SK-N-SH (cell line): Measurements from ENCODE around the gene SMYD2.

Experiments
- CHD2 ChIP-seq: fragments of 150-350 bp; IDR thresholded peaks from 2 replicates; pipeline ENCODE4 v1.6.1; 2018; ENCODE audit warnings: low read length; ENCODE audit not compliant: partially characterized antibody
- CTCF ChIP-seq: fragments of 200-600 bp; sonication (generic); IDR thresholded peaks from 2 replicates; pipeline ENCODE4 v1.6.1; 2017; ENCODE audit warnings: antibody characterized with exemption, mild to moderate bottlenecking, moderate library complexity
- EP300 ChIP-seq, 2 experiments: IDR thresholded peaks; 2 replicates each; pipeline versions ENCODE4 v1.4.0 to v1.6.1; 2012; ENCODE audit warnings: borderline replicate concordance in 1 of 2, low read depth in 1 of 2, low read length in 1 of 2
- EZH2phosphoT487 ChIP-seq: fragments of 200-600 bp; sonication (generic); IDR thresholded peaks from 2 replicates; pipeline ENCODE4 v1.6.1; 2017; ENCODE audit warnings: low read depth, mixed run types, mild to moderate bottlenecking, antibody characterized with exemption, moderate library complexity, borderline replicate concordance
- GABPA ChIP-seq: IDR thresholded peaks from 2 replicates; pipeline ENCODE4 v1.4.0; 2012; ENCODE audit warnings: low read depth, mild to moderate bottlenecking
- POLR2AphosphoS5 ChIP-seq: IDR thresholded peaks from 2 replicates; pipeline ENCODE4 v1.6.1; 2012; ENCODE audit warnings: low read depth, low read length
- RCOR1 ChIP-seq: fragments of 150-350 bp; IDR thresholded peaks from 2 replicates; pipeline ENCODE4 v1.6.1; 2017; ENCODE audit warnings: antibody characterized with exemption, low read length
- TCF12 ChIP-seq: IDR thresholded peaks from 2 replicates; pipeline ENCODE4 v1.4.0; 2012
- TEAD4 ChIP-seq: IDR thresholded peaks from 2 replicates; pipeline ENCODE4 v1.4.0; 2012; ENCODE audit warnings: mild to moderate bottlenecking, borderline replicate concordance; ENCODE audit not compliant: insufficient read depth
- USF2 ChIP-seq: fragments of 150-350 bp; IDR thresholded peaks from 2 replicates; pipeline ENCODE4 v1.6.1; 2017; ENCODE audit warnings: antibody characterized with exemption, low read length, low read depth, borderline replicate concordance
- YY1 ChIP-seq: IDR thresholded peaks from 2 replicates; pipeline ENCODE4 v1.4.0; 2012; ENCODE audit warnings: low read depth, mild to moderate bottlenecking
- TF ChIP-seq, protein P1 (sequence below): IDR thresholded peaks from 2 replicates; pipeline ENCODE4 v1.6.1; 2012; ENCODE audit warnings: mild to moderate bottlenecking, low read depth, low read length, moderate library complexity

- no peak for TF ChIP-seq RCOR1
- no peak for TF ChIP-seq CTCF
- no peak for TF ChIP-seq POLR2AphosphoS5
- TF ChIP-seq TCF12: no peak
- TF ChIP-seq CHD2: no peak
- no peak for TF ChIP-seq EZH2phosphoT487
- TF ChIP-seq EP300 (IDR thresholded peaks at IDR 0.05; ENCODE audit: borderline replicate concordance in 1 of 2, low read depth in 1 of 2, low read length in 1 of 2): no peak
- TF ChIP-seq YY1: no peak
- no peak for TF ChIP-seq GABPA
- TF ChIP-seq TEAD4: no peak
- TF ChIP-seq, protein P1, sequence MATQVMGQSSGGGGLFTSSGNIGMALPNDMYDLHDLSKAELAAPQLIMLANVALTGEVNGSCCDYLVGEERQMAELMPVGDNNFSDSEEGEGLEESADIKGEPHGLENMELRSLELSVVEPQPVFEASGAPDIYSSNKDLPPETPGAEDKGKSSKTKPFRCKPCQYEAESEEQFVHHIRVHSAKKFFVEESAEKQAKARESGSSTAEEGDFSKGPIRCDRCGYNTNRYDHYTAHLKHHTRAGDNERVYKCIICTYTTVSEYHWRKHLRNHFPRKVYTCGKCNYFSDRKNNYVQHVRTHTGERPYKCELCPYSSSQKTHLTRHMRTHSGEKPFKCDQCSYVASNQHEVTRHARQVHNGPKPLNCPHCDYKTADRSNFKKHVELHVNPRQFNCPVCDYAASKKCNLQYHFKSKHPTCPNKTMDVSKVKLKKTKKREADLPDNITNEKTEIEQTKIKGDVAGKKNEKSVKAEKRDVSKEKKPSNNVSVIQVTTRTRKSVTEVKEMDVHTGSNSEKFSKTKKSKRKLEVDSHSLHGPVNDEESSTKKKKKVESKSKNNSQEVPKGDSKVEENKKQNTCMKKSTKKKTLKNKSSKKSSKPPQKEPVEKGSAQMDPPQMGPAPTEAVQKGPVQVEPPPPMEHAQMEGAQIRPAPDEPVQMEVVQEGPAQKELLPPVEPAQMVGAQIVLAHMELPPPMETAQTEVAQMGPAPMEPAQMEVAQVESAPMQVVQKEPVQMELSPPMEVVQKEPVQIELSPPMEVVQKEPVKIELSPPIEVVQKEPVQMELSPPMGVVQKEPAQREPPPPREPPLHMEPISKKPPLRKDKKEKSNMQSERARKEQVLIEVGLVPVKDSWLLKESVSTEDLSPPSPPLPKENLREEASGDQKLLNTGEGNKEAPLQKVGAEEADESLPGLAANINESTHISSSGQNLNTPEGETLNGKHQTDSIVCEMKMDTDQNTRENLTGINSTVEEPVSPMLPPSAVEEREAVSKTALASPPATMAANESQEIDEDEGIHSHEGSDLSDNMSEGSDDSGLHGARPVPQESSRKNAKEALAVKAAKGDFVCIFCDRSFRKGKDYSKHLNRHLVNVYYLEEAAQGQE: no peak
- no peak for TF ChIP-seq USF2
Observed at GRCh38 chr1:214255509-214255908, 25.4 kb upstream of the SMYD2 start.
